ENCODE measurements around the gene IRF2BPL.

IRF2BPL gene

GRCh38 chr14:77053046-77053841, 24.7 kb upstream of the IRF2BPL start:
- peak; percentile 78 for DNase-seq

DNA sequence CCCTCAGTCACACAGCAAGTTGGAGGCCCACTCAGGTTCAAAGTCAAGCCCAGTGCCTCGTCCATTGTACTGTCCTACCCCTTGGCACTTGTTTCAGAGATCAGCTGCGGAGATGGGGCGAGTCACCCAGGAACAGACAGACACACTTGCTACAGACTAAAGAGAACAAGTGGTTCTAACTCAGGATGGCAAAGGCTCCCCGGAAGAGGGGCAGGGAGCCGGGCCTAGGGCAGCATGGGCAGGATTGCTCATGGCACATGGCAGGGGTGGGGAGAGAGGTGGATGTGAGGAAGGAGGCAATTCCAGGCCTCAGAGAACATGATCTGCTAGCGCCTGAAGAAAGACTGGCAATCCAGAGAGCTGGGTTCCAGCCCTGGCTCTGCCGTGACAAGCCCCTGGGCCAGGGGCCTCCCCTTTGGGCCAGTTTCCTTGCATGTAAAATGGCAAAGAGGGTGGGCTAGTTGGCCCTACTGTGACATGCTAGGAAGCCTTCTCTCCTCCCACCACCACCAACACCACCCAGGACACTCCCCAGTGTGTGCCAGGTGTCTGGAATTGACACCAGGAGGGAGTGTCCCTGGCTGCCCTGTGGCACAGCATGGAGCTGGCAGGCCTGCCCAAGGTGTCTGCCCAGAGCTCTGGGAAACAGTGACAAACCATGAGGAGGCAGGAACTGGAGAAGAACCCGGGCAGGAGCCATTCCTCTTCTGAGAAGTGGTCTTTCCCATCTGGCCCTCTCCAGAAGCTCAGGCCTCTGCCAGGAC, 24.0 kb upstream of the IRF2BPL start:
- DNase-seq: no peak

- no peak for DNase-seq
Observed at GRCh38 chr14:77051116-77051515, 22.6 kb upstream of the IRF2BPL start.

DNA sequence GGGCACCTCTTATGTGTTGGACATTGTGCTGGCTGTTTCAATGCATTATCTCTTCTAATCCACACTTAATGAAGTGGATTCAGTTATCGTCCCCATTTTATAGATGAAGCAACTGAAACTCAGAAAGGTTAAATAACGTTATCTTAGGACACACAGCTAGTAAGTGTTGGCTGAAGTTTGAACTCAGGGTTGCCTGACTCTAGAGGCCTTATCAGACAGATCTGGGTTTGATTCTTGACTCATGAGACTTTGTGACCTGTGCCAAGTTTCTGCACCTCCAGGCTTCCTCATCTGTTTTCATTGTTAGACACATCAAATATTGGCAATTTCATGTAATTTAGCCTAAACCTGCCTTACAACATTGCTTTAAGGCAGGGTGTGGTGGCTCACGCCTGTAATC, 18.2 kb upstream of the IRF2BPL start:
- DNase-seq: no peak

DNA sequence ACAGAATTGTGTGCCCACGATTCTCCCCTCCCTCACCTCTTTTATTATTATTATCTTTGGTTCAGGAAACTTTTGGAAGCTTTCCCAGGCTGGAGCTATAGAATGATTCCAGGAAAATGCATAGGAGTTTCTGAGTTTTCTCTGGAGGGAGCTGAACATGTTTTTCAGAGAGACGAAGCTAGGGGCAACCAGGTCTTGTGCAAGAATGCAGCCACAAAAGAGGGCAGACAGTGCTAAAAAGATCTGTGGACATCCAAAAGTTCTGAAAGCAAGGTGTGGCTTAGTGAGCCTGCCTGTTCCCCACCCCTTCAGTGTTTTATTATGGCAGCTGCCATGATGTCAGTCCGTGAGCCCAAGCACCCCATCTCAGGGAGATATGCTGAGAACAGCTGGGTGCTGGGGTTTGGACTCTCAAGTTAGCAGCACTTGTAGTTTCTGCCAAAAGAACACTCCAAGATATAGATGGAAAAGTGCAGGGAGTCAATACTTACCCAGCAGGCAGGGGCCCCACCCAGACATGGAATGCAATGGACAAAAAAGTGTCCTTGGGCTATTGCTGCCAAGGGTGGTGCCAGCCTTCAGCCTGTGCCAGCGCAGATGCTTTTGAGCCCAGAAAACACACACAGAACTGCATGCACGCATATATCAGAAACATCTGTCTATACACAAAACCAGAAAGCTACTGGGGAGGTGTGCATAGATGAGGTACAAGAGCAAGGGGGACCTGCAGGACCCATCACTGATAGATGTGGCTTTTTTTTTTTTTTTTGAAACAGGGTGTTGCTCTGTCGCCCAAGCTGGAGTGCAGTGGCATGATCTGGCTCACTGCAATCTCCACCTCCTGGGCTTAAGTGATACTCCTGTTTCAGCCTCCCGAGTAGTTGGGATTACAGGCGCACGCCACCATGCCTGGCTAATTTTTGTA, 17.0 kb upstream of the IRF2BPL start:
- DNase-seq: no peak

GRCh38 chr14:77044783-77045237, 16.3 kb upstream of the IRF2BPL start:
- DNase-seq: no peak

- no peak for DNase-seq
Observed at GRCh38 chr14:77043984-77044485, 15.5 kb upstream of the IRF2BPL start.

DNA sequence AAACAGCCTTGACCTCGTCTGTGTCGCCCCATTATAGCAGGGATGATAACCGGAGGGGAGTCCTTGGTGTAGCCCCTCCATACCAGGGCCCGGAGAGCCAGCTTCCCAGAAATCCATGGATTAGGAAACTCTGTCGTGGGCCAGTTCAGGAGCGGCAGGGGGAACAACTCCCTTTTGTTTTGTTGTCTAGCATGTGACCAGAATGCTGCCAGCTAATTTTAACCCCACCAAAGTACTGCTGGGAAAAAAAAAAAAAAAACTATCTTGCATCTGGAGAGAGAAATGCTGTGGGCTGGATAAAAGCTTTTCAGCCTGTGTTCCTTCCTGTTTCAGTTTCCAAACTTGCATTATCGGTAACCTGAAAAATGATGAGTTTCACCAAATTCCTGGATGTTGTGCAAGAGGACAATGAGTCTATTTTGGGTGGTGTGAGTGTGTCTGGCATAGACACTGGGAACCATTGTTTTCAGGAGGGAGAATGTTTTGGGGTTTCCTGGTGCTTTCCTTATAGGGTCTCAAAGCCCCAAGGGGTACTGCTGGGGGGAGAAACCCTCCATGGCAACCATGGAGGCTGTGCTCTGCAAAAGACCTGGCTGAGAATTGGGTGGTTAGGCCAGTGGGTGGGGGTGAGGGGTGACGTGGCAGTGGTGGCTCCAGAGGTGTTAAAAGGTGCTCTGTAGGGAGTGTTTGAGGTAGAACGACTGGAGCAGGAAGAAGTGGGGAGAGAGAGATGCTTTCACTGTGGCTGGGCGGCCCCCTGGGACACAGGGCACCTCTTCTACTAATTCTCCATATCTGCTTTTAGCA, 14.9 kb upstream of the IRF2BPL start:
- DNase-seq: peak; percentile 87

GRCh38 chr14:77041881-77042545, 13.5 kb upstream of the IRF2BPL start:
- DNase-seq: peak; percentile 89

DNA sequence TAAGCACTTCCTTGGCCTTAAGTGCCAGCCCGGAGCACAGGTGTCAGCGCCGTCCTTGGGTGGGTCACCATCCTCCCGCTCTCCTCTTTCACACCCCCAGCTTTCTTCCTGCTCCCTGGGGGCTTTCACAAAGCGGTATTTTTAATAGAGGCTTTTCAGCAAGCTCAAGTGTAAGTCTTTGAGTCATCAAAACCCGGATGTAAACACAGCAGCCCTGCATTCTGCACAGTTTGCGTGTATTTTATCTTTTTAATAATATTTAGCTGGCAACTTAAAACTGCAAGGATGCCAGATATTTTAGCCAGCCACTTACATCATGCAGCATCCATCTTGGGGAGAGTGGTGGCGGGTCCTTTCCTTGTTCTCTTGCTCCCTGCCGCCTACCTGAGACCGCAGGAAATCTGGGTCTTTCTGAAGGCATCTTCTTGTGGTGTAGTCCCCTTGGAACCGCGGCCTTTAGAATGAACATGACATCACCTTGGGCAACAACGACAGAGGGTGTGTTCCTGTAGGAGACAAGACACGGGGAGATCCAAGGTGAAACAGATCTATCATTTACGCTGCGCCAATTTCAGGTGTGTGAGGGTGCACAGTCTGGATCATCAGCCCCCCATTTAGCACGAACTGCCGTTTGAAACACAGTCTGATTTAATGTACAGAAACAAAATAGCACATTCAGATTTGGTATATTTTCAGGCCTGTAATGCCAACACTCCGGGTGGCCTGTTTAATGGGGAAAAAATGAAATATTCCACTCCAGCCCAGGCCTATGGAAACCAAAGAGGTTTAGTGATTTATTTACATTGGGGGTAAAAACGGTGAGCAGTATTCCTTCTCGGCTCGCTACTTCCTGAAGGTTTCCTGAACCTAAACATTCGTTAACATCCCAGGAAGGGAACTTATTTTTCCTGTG, 12.5 kb upstream of the IRF2BPL start:
- peak; percentile 94 for DNase-seq

DNA sequence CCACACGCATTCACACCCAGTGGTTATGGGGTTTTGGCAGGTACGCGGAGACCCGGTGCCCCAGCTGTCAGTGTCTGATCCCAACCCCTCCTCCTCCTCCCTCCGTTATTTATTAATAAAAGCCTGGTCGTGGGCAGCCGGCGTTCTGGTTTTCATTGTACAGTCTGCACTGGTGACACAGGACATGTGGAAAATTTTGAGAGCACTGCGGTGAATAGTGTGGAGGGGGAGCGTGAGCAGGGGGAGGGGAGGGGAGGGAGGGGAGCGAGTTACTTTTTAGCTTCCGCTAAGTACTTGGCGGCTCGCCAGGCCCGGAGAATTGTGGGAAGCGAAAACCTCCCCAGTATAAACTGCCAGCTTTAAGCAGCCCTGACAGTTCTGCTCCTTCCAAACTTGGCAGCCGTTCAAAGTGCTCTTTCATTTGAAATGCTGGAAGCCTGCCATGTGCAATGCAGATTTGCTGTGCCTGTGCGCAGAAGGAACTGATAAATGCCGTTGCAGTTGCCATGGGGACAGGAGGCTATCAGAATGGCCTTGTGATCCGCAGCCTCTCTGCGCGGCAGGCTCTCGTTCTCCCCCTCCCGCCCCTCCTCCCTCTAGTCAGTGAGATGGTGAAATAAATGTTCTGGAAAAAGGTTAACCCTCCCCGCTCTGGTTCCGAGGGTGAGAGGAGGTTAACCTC, 11.7 kb upstream of the IRF2BPL start:
- peak; percentile 99 for DNase-seq

GRCh38 chr14:77039285-77040058, 11.0 kb upstream of the IRF2BPL start:
- DNase-seq: no peak

- peak; percentile 78 for DNase-seq
Observed at GRCh38 chr14:77037938-77038568, 9.5 kb upstream of the IRF2BPL start.

DNA sequence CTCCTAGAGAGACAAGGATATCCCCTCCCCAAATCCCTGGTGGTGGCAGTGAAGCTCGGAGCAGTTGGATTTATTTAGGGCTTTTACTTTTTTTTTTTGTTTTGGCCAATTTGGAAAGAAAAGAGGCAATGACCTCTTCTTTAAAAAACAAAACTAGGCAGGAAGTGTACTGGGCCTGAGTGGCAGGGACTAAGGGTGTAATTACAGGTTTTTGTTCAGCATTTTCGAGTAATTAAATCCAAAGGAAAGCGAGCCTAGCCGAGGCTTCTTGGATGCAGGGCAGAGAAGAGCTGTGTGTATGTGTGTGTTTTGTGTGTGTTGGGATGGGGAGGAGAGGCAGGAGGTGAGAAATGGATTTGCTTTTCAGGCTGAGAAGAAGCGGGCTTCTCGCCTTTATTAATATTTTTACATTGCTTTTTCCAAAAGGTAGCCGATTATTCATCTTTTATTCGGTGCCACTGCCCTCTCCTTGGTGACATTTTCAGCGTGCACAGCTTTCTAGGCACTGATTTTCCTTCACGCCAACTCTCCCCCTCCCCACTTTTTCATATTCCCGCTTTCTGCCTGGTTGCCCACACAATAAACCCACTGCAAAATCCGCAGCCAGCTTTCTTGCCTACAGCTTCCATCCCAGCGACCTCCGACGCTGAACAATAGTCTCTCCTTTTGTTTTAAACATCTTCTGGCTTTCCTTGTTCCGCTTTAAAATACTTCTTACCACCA, 8.9 kb upstream of the IRF2BPL start:
- DNase-seq: no peak

DNA sequence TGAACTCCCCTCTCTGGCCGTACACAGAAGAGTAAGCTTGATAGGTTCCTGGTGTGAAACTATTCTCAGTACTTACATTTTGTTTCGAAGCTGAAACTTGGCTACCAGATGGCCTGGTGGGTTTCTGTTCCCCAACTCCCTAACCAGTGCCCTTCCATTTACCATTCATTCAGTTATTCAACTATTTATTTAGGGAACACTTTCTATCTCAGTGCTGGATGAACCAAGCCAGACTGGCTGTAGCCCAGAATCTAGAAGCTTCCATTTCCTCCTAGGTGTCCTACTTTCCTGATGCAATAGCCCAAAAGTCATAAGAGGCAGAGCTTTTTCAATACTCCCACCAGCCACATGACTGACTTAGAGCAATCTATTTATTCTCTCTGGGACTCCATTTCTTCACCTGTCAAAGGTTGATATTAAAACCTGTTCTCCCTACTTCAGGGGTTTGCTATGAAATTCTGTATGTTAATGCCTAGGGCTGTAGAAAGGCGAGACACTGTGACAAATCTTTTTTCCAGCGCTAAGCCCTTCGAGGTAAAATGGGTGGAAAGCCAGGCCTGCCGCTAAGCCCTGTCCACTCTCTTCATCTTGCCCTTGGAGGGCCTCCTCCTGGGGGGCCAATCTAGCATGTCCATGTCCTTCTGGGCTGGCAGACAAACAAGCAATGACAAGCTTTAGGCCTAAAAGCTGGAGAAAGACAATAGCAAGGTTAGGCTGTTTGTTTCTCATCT, 8.1 kb upstream of the IRF2BPL start:
- DNase-seq: no peak

GRCh38 chr14:77035267-77035666, 6.8 kb upstream of the IRF2BPL start:
- DNase-seq: no peak
